Omental fat pad (tissue), 4 donors: ENCODE results near the gene EIF3D. TPM values are rescaled to one million over a fixed set of nuclear protein-coding genes. Genes with fewer than 3 reads are reported as not detected.

ENCODE experiments used
- ATAC-seq: fragments of 150-250 bp; one replicate; pipeline ENCODE4 v1.9.1; 2016; ENCODE audit warnings: mild to moderate bottlenecking, moderate library complexity; ENCODE audit not compliant: low FRiP score
- DNase-seq: peaks from one replicate; pipeline ENCODE4 v3.0.0-alpha.2; 2019; ENCODE audit warnings: low spot score
- CTCF ChIP-seq, 3 donors: fragments of 450-650 bp; IDR thresholded peaks; one replicate each; pipeline ENCODE4 v1.5.1; 2016 to 2017; ENCODE audit warnings: antibody characterized with exemption in 3 of 3, mild to moderate bottlenecking in 3 of 3, moderate library complexity in 2 of 3
- total RNA-seq, 4 donors: library from RNA; depleted of rRNA; stranded (reverse); fragments of >200 nt; gene quantifications; one replicate each; pipeline ENCODE4 v1.1.0, GENCODE V29; 2016

EIF3D gene
- total RNA-seq, result 100 to 1,000 TPM; 248 to 355 (median 268) TPM

GRCh38 chr22:36528795-36529751, at the start of gene EIF3D:
Gene EIF3D (minus strand): TSS chr22:36529166. CDS start chr22:36526121, 3,045 bp downstream.
- DNase-seq, result peak; percentile 93
- TF ChIP-seq CTCF (IDR thresholded peaks at IDR 0.05), result no peak
- ATAC-seq, result peak; percentile 98

- DNase-seq, result no peak
- ATAC-seq, result no peak
- TF ChIP-seq CTCF (IDR thresholded peaks at IDR 0.05), result no peak
These were observed 49.7 kb upstream of the EIF3D start for GRCh38 chr22:36578619-36579018.

- DNase-seq (no peak), ATAC-seq (no peak)
- no peak for TF ChIP-seq CTCF (IDR thresholded peaks at IDR 0.05)
These were observed 48.1 kb upstream of the EIF3D start for GRCh38 chr22:36577019-36577418.

GRCh38 chr22:36574728-36575127, 45.8 kb upstream of the EIF3D start:
- ATAC-seq, result no peak
- DNase-seq, result no peak
- no peak for TF ChIP-seq CTCF (IDR thresholded peaks at IDR 0.05)

GRCh38 chr22:36573815-36574363, 44.9 kb upstream of the EIF3D start:
- ATAC-seq (no peak), DNase-seq (no peak)
- no peak for TF ChIP-seq CTCF (IDR thresholded peaks at IDR 0.05)

- DNase-seq, result no peak
- TF ChIP-seq CTCF (IDR thresholded peaks at IDR 0.05), result no peak
- no peak for ATAC-seq
These were observed 43.0 kb upstream of the EIF3D start for GRCh38 chr22:36571991-36572390.
